CD4-positive, alpha-beta memory T cell (primary cell): ENCODE measurements around the gene LGR4. TPM values are rescaled to one million over a fixed set of nuclear protein-coding genes. Genes with fewer than 3 reads are reported as not detected.

Source experiments
- CTCF ChIA-PET: fragments of 350-600 bp; sonication (Branson Sonifier 250); formaldehyde crosslinking; loops from one replicate; lab custom pipeline; 2021; ENCODE audit warnings: inconsistent platforms; ENCODE audit not compliant: partially characterized antibody; lab: Charles Lee
- POLR2A ChIA-PET: fragments of 350-600 bp; sonication (Branson Sonifier 250); formaldehyde crosslinking; loops from one replicate; lab custom pipeline; 2021; ENCODE audit not compliant: partially characterized antibody; lab: Charles Lee
- DNase-seq, 5 donors: peaks; one replicate each; pipeline versions ENCODE4 v3.0.0 to v3.0.0-alpha.2; 2020 to 2022; ENCODE audit warnings: mixed read lengths in 1 of 5
- H3K27ac ChIP-seq: one replicate; pipeline ENCODE4 v1.7.0; 2013; ENCODE audit warnings: low read depth, low read length
- H3K27me3 ChIP-seq: 2 replicates; pipeline ENCODE4 v1.7.0; 2013; ENCODE audit warnings: mild to moderate bottlenecking, low read length, moderate library complexity; ENCODE audit not compliant: insufficient read depth
- H3K36me3 ChIP-seq: 2 replicates; pipeline ENCODE4 v1.7.0; 2013; ENCODE audit warnings: mild to moderate bottlenecking, low read length, moderate library complexity; ENCODE audit not compliant: insufficient read depth
- H3K4me1 ChIP-seq: 2 replicates; pipeline ENCODE4 v1.7.0; 2013; ENCODE audit warnings: mild to moderate bottlenecking, low read length, moderate library complexity; ENCODE audit not compliant: insufficient read depth
- H3K4me3 ChIP-seq, 2 donors: one replicate each; pipeline ENCODE4 v1.7.0; 2013; ENCODE audit warnings: low read length in 2 of 2, mild to moderate bottlenecking in 1 of 2
- H3K9me3 ChIP-seq, 2 donors: one replicate each; pipeline ENCODE4 v1.7.0; 2013; ENCODE audit warnings: low read length in 2 of 2, control low read depth in 1 of 2; ENCODE audit not compliant: control insufficient read depth in 1 of 2
- H3K27ac Mint-ChIP-seq, 7 donors: one replicate each; pipeline ENCODE4 v1.8.0; 2020 to 2021; ENCODE audit warnings: mixed read lengths in 7 of 7, mild to moderate bottlenecking in 6 of 7, inconsistent platforms in 3 of 7, moderate library complexity in 3 of 7
- H3K27me3 Mint-ChIP-seq, 2 donors: one replicate each; pipeline ENCODE4 v1.8.0; 2020 to 2021; ENCODE audit warnings: mixed read lengths in 2 of 2
- H3K36me3 Mint-ChIP-seq, 2 donors: one replicate each; pipeline ENCODE4 v1.8.0; 2020 to 2021; ENCODE audit warnings: mixed read lengths in 2 of 2, inconsistent platforms in 1 of 2, mild to moderate bottlenecking in 1 of 2
- H3K4me1 Mint-ChIP-seq, 4 donors: one replicate each; pipeline ENCODE4 v1.8.0; 2020 to 2021; ENCODE audit warnings: mixed read lengths in 4 of 4, mild to moderate bottlenecking in 1 of 4
- H3K4me3 Mint-ChIP-seq, 8 donors: one replicate each; pipeline ENCODE4 v1.8.0; 2020 to 2021; ENCODE audit warnings: mixed read lengths in 8 of 8, mild to moderate bottlenecking in 7 of 8, moderate library complexity in 6 of 8, inconsistent platforms in 3 of 8
- H3K9me3 Mint-ChIP-seq, 8 donors: one replicate each; pipeline ENCODE4 v1.8.0; 2020 to 2021; ENCODE audit warnings: mixed read lengths in 8 of 8, mild to moderate bottlenecking in 5 of 8, inconsistent platforms in 3 of 8, moderate library complexity in 1 of 8
- intact Hi-C: fragments of 100-400 bp; cut with micrococcal nuclease; formaldehyde crosslinking; loops from one replicate; pipeline ENCODE4 v1.15.1; 2023
- polyA plus RNA-seq, 2 donors: library from polyadenylated mRNA; unstranded; fragments of 300-500 nt; fragmentation: Illumina TruSeq; gene quantifications; one replicate each; pipeline ENCODE4 v1.2.3, GENCODE V29; 2021
- total RNA-seq, 2 experiments: library from RNA; stranded (reverse); gene quantifications; one replicate each; pipeline ENCODE4 v1.2.3, GENCODE V29; 2021

LGR4 gene
- total and polyA plus RNA-seq, 4 experiments from 2014 or later = 0.03 to 1.6 (median 0.58) TPM

DNA sequence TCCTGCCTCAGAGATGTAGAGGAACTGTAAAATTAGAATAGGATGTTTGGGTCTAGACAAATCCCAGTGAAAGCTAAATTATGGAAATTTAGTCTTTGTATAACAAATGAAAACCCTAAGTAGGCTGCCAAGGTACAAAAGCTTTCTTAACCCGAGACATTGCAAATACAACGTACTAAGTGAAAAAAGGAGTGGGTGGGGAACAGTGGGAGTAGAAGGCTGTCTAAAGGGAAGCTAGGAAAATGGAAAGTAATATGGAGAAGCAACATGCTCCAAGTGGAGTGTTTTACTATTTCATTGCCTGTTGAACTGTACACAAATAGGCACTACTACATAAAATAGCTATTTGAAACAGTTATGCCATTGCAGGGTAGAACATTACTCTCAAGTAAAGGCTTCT lies 40.8 kb upstream of the LGR4 start:
- H3K36me3 Mint-ChIP-seq = peaks cover 0 to 3% of the 10 kb centered on the region in 2 donors
- peaks cover 0 to 2% of the 10 kb centered on the region in 2 donors for H3K27me3 Mint-ChIP-seq
- POLR2A ChIA-PET = no interaction called here
- intact Hi-C loops = no loop called here
- H3K4me3 Mint-ChIP-seq = no peak overlapping the region
- peaks cover 2 to 5% (median 3%) of the 10 kb centered on the region in 4 donors for H3K4me1 Mint-ChIP-seq
- Histone ChIP-seq H3K9me3 (no peaks in the 10 kb centered on the region), H3K27ac (no peak overlapping the region), H3K4me1 (no peaks in the 10 kb centered on the region), H3K27me3 (no peaks in the 10 kb centered on the region), H3K36me3 (no peaks in the 10 kb centered on the region), H3K4me3 (no peak overlapping the region)
- DNase-seq = no peak
- no peak overlapping the region for H3K27ac Mint-ChIP-seq
- peaks cover 0 to 5% (median 0%) of the 10 kb centered on the region in 8 donors for H3K9me3 Mint-ChIP-seq
- CTCF ChIA-PET = interaction anchor here (1.3 kb wide), 1 partner anchor 21 kb away, joined by 3 read pairs; no protein-coding TSS in a partner anchor

DNA sequence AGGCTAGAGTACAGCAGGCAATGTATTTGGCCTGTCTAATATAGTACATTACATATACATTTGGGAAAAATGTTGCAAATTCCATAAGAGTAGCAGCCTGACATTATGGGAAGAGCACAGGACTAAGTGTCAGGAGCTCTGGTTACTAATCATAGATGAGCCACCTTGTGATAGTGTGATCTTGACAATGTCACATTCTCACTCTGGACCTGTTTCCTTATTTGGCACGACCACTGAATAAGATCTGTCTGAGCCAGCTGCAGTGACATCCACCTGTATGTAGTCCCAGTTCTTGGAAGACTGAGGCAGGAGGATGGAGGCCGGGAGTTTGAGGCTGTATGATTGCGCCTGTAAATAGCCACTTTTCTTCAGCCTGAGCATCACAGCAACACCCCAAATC lies 39.6 kb upstream of the LGR4 start:
- H3K4me3 ChIP-seq = no peak overlapping the region
- Mint-ChIP-seq H3K4me1 (peaks cover 7 to 16% (median 12%) of the 10 kb centered on the region in 4 donors), H3K27me3 (no peaks in the 10 kb centered on the region), H3K36me3 (peaks cover 0 to 3% of the 10 kb centered on the region in 2 donors), H3K4me3 (no peak overlapping the region), H3K9me3 (peaks cover 0 to 5% (median 0%) of the 10 kb centered on the region in 8 donors), H3K27ac (no peak overlapping the region)
- H3K36me3 ChIP-seq = no peaks in the 10 kb centered on the region
- H3K27me3 ChIP-seq = no peaks in the 10 kb centered on the region
- intact Hi-C loops = no loop called here
- no peak overlapping the region for H3K27ac ChIP-seq
- no peaks in the 10 kb centered on the region for H3K9me3 ChIP-seq
- DNase-seq = no peak
- ChIA-PET CTCF (no interaction called here), POLR2A (no interaction called here)
- H3K4me1 ChIP-seq = peaks cover 10% of the 10 kb centered on the region

DNA sequence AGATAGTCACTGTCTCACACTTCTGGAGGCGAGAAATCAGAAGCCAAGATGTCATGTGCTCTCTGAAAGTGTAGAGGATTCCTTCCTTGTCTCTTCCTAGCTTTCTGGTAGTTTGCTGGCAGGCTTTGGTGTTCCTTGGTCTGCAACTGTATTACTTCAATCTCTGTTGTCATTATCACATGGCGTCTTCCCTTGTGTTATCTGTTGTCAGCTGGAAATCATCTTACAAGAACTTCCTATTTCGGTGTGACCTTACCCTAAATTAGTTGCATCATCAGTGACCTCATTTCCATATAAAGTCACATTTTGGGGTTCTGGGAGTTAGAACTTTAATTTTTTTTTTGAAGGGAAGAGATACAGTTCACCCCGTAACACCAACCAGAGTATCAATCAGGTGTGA lies 37.3 kb upstream of the LGR4 start:
- H3K27me3 ChIP-seq = no peaks in the 10 kb centered on the region
- H3K27me3 Mint-ChIP-seq = no peaks in the 10 kb centered on the region
- CTCF ChIA-PET = interaction anchor here (0.8 to 2.7 kb wide), 2 partner anchors 11 to 24 kb away, joined by 5 to 8 read pairs; no protein-coding TSS in a partner anchor
- H3K9me3 ChIP-seq = no peaks in the 10 kb centered on the region
- H3K9me3 Mint-ChIP-seq = peaks cover 0 to 5% (median 0%) of the 10 kb centered on the region in 8 donors
- POLR2A ChIA-PET = no interaction called here
- intact Hi-C loops = no loop called here
- no peak for DNase-seq
- H3K36me3 Mint-ChIP-seq = peaks cover 3 to 8% of the 10 kb centered on the region in 2 donors
- H3K4me3 ChIP-seq = no peak overlapping the region
- H3K4me1 Mint-ChIP-seq = peaks cover 18 to 40% (median 25%) of the 10 kb centered on the region in 4 donors
- no peak overlapping the region for H3K4me3 Mint-ChIP-seq
- H3K36me3 ChIP-seq = no peaks in the 10 kb centered on the region
- no peak overlapping the region for H3K27ac ChIP-seq
- H3K4me1 ChIP-seq = peaks cover 25% of the 10 kb centered on the region
- no peak overlapping the region for H3K27ac Mint-ChIP-seq

DNA sequence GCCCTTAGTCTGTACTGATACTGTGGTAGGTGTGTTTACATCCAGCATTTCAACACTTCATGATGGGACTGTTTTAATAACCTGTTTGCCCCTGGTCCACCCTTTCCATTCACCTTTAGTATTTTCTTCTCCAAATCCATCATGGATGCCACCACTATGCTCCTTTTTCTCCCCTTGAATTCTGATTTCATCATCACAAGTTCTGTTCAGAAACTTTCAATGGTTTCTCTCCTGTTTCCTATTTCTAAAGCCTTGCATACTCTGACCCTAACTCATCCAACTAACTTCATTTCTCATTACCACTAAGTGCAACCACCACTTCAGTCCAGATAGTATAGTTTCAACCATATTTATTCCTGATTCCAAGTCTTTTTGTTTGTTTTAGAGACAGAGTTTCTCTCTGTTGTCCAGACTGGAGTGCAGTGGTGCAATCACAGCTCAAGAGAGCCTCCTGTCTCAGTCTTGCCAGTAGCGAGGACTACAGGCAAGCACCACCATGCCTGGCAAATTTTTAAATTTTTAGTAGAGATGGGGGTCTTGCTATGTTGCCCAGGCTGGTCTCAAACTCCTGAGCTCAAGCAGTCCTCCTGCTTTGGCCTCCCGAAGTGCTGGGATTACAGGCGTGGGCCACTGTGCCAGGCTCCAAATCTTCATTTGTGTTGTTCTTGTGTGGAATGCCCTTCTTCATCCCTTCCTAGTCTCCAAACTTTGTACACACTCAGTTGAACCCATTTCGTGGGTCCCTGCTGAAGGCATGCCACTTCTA lies 35.1 kb upstream of the LGR4 start:
- H3K4me3 ChIP-seq = no peak overlapping the region
- no peaks in the 10 kb centered on the region for H3K9me3 ChIP-seq
- no peaks in the 10 kb centered on the region for H3K36me3 ChIP-seq
- H3K27ac ChIP-seq = no peak overlapping the region
- Mint-ChIP-seq H3K4me1 (peaks cover 27 to 53% (median 38%) of the 10 kb centered on the region in 4 donors), H3K4me3 (peak overlapping the region; percentile 99 to 100 (median 100)), H3K36me3 (peaks cover 3 to 14% of the 10 kb centered on the region in 2 donors), H3K27me3 (no peaks in the 10 kb centered on the region), H3K9me3 (no peaks in the 10 kb centered on the region), H3K27ac (peak overlapping the region; percentile 95 to 100 (median 100))
- DNase-seq = no peak
- ChIA-PET CTCF (interaction anchor here (1.6 to 2.1 kb wide), 2 partner anchors 9 to 22 kb away, joined by 7 to 10 read pairs; no protein-coding TSS in a partner anchor), POLR2A (interaction anchor here (1.0 to 2.2 kb wide), 2 partner anchors 11 to 145 kb away, joined by 4 to 13 read pairs; partner anchors contain the start of gene CCDC34)
- no peaks in the 10 kb centered on the region for H3K27me3 ChIP-seq
- H3K4me1 ChIP-seq = peaks cover 38% of the 10 kb centered on the region
- intact Hi-C loops = no loop called here

DNA sequence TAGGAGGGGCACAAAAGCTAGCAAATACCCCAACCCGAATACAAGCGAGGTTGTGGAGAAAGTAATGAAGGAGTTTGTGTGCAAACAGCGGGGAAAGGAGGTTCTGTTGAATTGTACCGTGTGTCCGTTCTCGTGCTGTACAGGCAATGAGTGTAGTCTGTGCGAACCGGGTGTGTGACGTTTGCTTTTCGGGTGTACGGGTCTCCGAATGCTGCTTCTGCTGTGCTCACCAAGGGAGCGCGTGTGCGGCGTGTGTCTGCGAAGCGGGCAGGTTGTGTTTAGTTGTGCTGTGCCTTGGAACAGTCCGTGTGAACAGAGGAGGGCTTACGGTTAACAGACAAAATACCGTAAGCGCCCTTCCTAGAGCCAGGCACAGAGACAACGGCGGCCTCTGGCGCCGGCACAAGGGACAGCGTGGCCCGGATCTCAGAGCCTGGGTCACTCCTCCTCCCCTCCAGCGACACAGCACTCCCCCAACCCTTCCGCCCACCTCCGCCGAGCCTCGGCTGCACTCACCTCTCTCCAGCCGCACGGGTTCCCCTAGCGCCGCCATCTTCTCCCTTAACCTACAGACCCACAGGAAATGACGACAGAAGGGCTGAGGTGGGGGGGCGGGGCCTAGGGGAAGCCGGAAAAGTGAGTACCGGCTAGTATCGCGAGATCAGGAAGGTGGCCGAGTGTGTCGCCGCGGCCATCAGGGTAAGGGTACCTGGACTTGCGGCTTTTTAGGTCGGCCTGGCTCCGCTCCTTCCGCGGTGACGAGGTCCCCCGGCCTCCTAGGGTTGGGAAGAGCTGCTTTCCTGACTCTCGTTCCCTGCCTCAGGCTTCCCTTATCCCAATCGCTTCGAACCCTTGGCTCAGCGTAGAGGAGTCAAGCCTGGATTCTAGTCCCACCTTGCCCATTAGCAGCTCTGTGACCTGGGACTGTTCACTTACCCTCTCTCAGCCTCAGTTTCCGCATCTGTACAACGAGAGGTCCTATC lies 33.9 kb upstream of the LGR4 start, which contains the start of gene LIN7C:
Gene LIN7C (minus strand): TSS at position 570 of the 983 bp plus-strand sequence. CDS start 17 bp downstream, at position 553.
- peak; percentile 89 to 98 (median 93) for DNase-seq
- Histone ChIP-seq H3K27me3 (no peaks in the 10 kb centered on the region), H3K27ac (peak within 1 kb of the TSS; percentile 80), H3K4me1 (peaks cover 49% of the 10 kb centered on the region), H3K36me3 (no peaks in the 10 kb centered on the region), H3K9me3 (no peaks in the 10 kb centered on the region), H3K4me3 (peak within 1 kb of the TSS; percentile 95 to 98)
- peaks cover 34 to 65% (median 47%) of the 10 kb centered on the region in 4 donors for H3K4me1 Mint-ChIP-seq
- peak within 1 kb of the TSS; percentile 99 to 100 (median 100) for H3K4me3 Mint-ChIP-seq
- H3K36me3 Mint-ChIP-seq = peaks cover 7 to 16% of the 10 kb centered on the region in 2 donors
- intact Hi-C loops = loop anchor here (1.0 kb wide), 4 partner anchors 8 to 602 kb away; partner anchors contain the start of genes CCDC34, KIF18A, LGR4 and METTL15
- CTCF ChIA-PET = interaction anchor here (0.7 to 2.1 kb wide), 4 partner anchors 8 to 32 kb away, joined by 3 to 10 read pairs (median 6); no protein-coding TSS in a partner anchor
- no peaks in the 10 kb centered on the region for H3K27me3 Mint-ChIP-seq
- POLR2A ChIA-PET = interaction anchor here (1.0 to 2.2 kb wide), 3 partner anchors 10 to 144 kb away, joined by 3 to 13 read pairs (median 4); partner anchors contain the start of gene CCDC34
- peak within 1 kb of the TSS; percentile 95 to 100 (median 100) for H3K27ac Mint-ChIP-seq
- no peaks in the 10 kb centered on the region for H3K9me3 Mint-ChIP-seq

DNA sequence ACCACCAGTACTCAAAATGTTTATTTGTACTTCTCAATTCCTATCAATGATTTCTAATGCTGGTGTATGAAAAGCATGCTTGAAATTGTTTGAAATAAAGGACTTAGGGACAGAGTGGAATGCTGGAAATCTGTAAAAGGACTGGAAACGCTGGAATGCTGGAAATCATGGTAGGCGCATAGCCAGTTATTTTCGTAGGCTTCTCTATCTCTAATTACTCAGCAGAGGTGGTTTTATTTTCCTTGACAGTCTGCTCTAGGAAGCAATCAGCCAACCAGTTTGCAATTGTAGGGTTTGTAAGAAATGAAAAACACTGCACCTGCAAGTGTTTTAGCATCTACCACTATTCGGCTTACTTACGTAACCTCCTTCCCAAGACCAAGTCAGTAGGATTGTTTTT lies 33.2 kb upstream of the LGR4 start:
- no peaks in the 10 kb centered on the region for H3K27me3 Mint-ChIP-seq
- no peaks in the 10 kb centered on the region for H3K9me3 ChIP-seq
- peak overlapping the region; percentile 95 to 100 (median 100) for H3K27ac Mint-ChIP-seq
- ChIA-PET POLR2A (interaction anchor here (1.2 to 2.2 kb wide), 2 partner anchors 9 to 143 kb away, joined by 3 to 13 read pairs; partner anchors contain the start of gene CCDC34), CTCF (interaction anchor here (1.6 kb wide), 1 partner anchor 20 kb away, joined by 7 read pairs; no protein-coding TSS in a partner anchor)
- no peaks in the 10 kb centered on the region for H3K9me3 Mint-ChIP-seq
- peak overlapping the region; percentile 99 to 100 (median 100) for H3K4me3 Mint-ChIP-seq
- H3K4me3 ChIP-seq = peak overlapping the region; percentile 95 to 98
- H3K4me1 Mint-ChIP-seq = peaks cover 34 to 65% (median 47%) of the 10 kb centered on the region in 4 donors
- intact Hi-C loops = loop anchor here (1.0 kb wide), 4 partner anchors 7 to 603 kb away; partner anchors contain the start of genes CCDC34, KIF18A, LGR4 and METTL15
- H3K27ac ChIP-seq = peak overlapping the region; percentile 80
- peaks cover 49% of the 10 kb centered on the region for H3K4me1 ChIP-seq
- no peak for DNase-seq
- H3K36me3 Mint-ChIP-seq = peaks cover 7 to 18% of the 10 kb centered on the region in 2 donors
- peaks cover 2% of the 10 kb centered on the region for H3K36me3 ChIP-seq
- no peaks in the 10 kb centered on the region for H3K27me3 ChIP-seq
